ENCODE measurements around the gene LYAR.
A peak's percentile ranks its signal among the peaks of the same experiment; 100 is the strongest.

- peak; percentile 54 to 64 for TF ChIP-seq CTCF (conservative IDR thresholded peaks at IDR 0.05 in 1 of 2, IDR thresholded peaks at IDR 0.05 in 1 of 2; ENCODE audit: extremely low read depth in 1 of 2, insufficient read depth in 1 of 2, low read depth in 1 of 2, low read length in 2 of 2)
- no peak for TF ChIP-seq EZH2 (IDR thresholded peaks at IDR 0.05; ENCODE audit: borderline replicate concordance, low read length)
Observed at GRCh38 chr4:4260185-4260751, 29.7 kb downstream of the LYAR start.
